BE2C (cell line): ENCODE results near the gene FRRS1L.

Source experiments
- DNase-seq: peaks from one replicate; pipeline ENCODE4 v3.0.0-alpha.2; 2020
- H3K27me3 ChIP-seq: fragments of 250-450 bp; sonication (Bioruptor Pico); 2 replicates; pipeline ENCODE4 v1.5.1; 2020; ENCODE audit warnings: mild to moderate bottlenecking
- H3K36me3 ChIP-seq: fragments of 250-450 bp; sonication (Bioruptor Pico); 2 replicates; pipeline ENCODE4 v1.5.1; 2020; ENCODE audit warnings: mild to moderate bottlenecking
- H3K4me1 ChIP-seq: fragments of 250-450 bp; sonication (Bioruptor Pico); 2 replicates; pipeline ENCODE4 v1.5.1; 2020
- H3K4me3 ChIP-seq: 2 replicates; pipeline ENCODE4 v1.5.1; 2011; ENCODE audit warnings: low read depth, low read length
- H3K9me3 ChIP-seq: fragments of 250-450 bp; sonication (Bioruptor Pico); 2 replicates; pipeline ENCODE4 v1.5.1; 2020
- CTCF ChIP-seq: IDR thresholded peaks from 2 replicates; pipeline ENCODE4 v1.5.1; 2012; ENCODE audit warnings: mild to moderate bottlenecking, low read depth, low read length

FRRS1L gene

GRCh38 chr9:109179801-109180523 lies 12.9 kb upstream of the FRRS1L start:
- Histone ChIP-seq H3K4me1 (no peaks in the 10 kb centered on the region), H3K27me3 (no peaks in the 10 kb centered on the region), H3K9me3 (no peaks in the 10 kb centered on the region), H3K4me3 (no peak overlapping the region), H3K36me3 (no peaks in the 10 kb centered on the region)
- no peak for TF ChIP-seq CTCF
- DNase-seq: no peak

GRCh38 chr9:109176963-109177362 lies 9.9 kb upstream of the FRRS1L start:
- Histone ChIP-seq H3K4me3 (no peak overlapping the region), H3K27me3 (no peaks in the 10 kb centered on the region), H3K9me3 (no peaks in the 10 kb centered on the region), H3K36me3 (no peaks in the 10 kb centered on the region), H3K4me1 (no peaks in the 10 kb centered on the region)
- no peak for TF ChIP-seq CTCF
- DNase-seq: no peak

GRCh38 chr9:109176386-109176785 lies 9.3 kb upstream of the FRRS1L start:
- Histone ChIP-seq H3K9me3 (no peaks in the 10 kb centered on the region), H3K36me3 (no peaks in the 10 kb centered on the region), H3K4me3 (no peak overlapping the region), H3K27me3 (no peaks in the 10 kb centered on the region), H3K4me1 (no peaks in the 10 kb centered on the region)
- no peak for TF ChIP-seq CTCF
- no peak for DNase-seq

- H3K36me3 ChIP-seq: no peaks in the 10 kb centered on the region
- H3K27me3 ChIP-seq: peaks cover 2% of the 10 kb centered on the region; the same call in 1 of the 2 replicates
Observed at GRCh38 chr9:109172935-109173334, 5.9 kb upstream of the FRRS1L start.

GRCh38 chr9:109171926-109172325 lies 4.9 kb upstream of the FRRS1L start:
- Histone ChIP-seq H3K36me3 (no peaks in the 10 kb centered on the region), H3K27me3 (peaks cover 12% of the 10 kb centered on the region), H3K4me1 (no peaks in the 10 kb centered on the region), H3K4me3 (no peak overlapping the region), H3K9me3 (no peaks in the 10 kb centered on the region)
- DNase-seq: no peak
- no peak for TF ChIP-seq CTCF

More at GRCh38 chr9:109172935-109173334, 5.9 kb upstream of the FRRS1L start:
- no peak overlapping the region for H3K4me3 ChIP-seq
- H3K4me1 ChIP-seq: no peaks in the 10 kb centered on the region
- DNase-seq: no peak
- H3K9me3 ChIP-seq: no peaks in the 10 kb centered on the region
- no peak for TF ChIP-seq CTCF

DNA sequence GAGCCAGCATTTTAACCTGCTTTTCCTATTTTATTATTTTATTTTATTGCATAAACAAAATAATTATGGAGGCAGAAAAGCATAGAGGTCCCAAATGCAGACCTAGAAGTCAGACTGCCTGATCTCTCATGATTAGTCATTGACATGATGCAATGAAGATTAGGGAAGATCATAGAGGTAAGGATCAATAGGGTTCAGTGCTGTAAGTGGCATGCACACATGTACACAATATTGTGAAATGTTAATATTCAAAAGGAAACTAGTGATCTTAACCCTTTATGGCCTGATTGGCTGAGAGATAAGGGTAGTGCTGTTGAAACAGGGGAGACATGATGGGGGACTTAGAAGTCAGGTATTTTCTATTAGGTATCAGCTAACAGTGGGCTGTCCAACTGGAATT lies 1.1 kb upstream of the FRRS1L start:
- TF ChIP-seq CTCF: no peak
- H3K4me3 ChIP-seq: no peak overlapping the region
- H3K4me1 ChIP-seq: no peaks in the 10 kb centered on the region
- peaks cover 22% of the 10 kb centered on the region for H3K27me3 ChIP-seq
- DNase-seq: no peak
- no peaks in the 10 kb centered on the region for H3K36me3 ChIP-seq
- no peaks in the 10 kb centered on the region for H3K9me3 ChIP-seq
